ENCODE data around the gene GRWD1.

GRWD1 gene

DNA sequence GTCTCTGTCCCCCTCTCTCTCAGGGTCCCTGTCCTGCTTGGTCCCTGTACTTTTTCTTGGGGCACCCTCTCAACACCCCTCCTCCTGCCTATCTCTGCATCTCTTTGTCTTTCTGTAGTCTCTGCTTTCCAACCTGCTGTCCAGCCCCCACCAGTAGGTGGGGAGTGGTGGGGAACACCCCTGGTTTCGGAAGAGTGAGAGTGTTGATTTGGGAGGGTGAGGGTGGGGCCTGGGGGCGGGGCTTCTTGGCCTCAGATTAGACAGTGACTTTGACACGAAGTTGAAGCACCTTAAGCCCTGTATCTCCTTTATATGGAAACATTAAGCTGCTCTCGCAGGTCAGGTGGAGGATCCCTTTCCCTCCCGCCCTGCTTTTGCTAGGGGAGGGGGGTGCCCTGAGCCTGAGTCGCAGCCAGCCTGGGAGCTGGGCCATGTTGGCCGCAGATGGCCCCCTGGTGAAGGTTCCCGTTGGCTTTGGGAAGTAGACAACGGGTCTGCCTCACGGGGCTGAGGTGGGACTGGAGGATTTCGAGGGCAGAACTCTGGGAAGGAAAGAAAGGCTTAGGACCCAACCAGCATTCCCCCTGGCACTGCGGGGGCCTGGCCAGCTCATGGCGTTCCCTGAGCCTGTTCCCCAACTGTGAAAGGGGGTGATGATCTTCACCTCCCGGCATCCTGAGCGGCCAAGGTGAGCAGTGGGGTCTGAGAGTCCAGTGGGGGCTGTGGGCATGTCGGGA is 9.6 kb downstream of the GRWD1 start, which contains the start of gene KCNJ14:
Gene KCNJ14 (plus strand): TSS at position 404 of the 737 bp plus-strand sequence. CDS start 6,151 bp downstream, outside the sequence.
- peaks cover 21% of the 10 kb centered on the region for H3K36me3 ChIP-seq (ENCODE audit: control insufficient read depth, insufficient read depth, low read length)

DNA sequence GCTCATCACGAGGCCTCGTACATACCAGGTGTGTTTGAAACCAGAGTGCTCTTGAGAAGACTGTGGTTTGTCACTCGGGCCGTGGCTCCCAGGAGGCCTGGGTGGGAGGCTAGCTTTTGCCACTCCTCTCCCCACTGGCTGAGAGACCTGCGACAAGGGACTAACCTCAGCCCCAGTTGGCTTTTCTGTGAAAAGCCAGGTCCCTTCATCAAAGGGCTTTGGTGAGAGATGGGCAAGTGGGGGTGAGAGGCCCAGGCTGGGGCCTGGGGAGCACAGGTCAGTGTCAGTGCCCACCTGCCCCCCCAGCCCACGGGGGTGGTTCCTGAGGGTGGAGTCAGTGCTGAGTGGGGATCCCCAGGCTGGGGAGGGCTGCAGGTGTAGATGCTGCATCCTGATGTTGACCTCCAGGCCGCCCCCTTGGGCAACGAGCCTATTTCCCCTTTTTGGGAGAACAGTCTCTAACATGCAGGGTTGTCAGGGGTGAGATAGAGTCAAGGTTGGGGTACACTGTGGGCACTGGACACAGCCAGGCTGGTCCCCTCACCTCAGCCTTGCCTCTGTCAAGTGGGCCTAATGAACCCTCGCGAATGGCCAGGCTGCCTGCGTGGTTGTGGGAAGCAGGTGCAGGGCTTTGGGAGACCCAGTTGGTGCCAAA is 10.3 kb downstream of the GRWD1 start:
- Histone ChIP-seq H2AK5ac (ENCODE audit: low read length) (no peak overlapping the region), H3K27me3 (ENCODE audit: insufficient read depth, low read length, poor library complexity) (no peaks in the 10 kb centered on the region), H2BK120ac (ENCODE audit: low read depth, low read length) (no peak overlapping the region), H3K4ac (ENCODE audit: low read depth, low read length) (no peak overlapping the region), H3K27ac (ENCODE audit: low read depth, low read length) (no peak overlapping the region), H3K79me1 (ENCODE audit: low read length) (peaks cover 5% of the 10 kb centered on the region), H3K4me2 (ENCODE audit: low read length) (no peak overlapping the region), H4K5ac (ENCODE audit: low read length) (no peak overlapping the region), H3K23ac (ENCODE audit: low read length) (no peak overlapping the region), H4K8ac (ENCODE audit: low read depth, low read length) (no peak overlapping the region), H3K18ac (ENCODE audit: low read length) (no peak overlapping the region), H3K56ac (ENCODE audit: low read length) (no peak overlapping the region), H3K9ac (ENCODE audit: low read length) (no peak overlapping the region), H2BK15ac (replicated peaks; ENCODE audit: low read depth) (no peak overlapping the region), H3K79me2 (ENCODE audit: control insufficient read depth, insufficient read depth, low read length) (no peaks in the 10 kb centered on the region), H3K4me3 (ENCODE audit: low read length) (no peak overlapping the region), H3K36me3 (ENCODE audit: control insufficient read depth, insufficient read depth, low read length) (peaks cover 15% of the 10 kb centered on the region), H3K4me1 (ENCODE audit: control insufficient read depth, low read depth, low read length) (no peaks in the 10 kb centered on the region), H2BK5ac (ENCODE audit: low read length) (no peak overlapping the region)
- no CpG with 5 or more reads among the region's 11 CpGs for WGBS (ENCODE audit: extremely low coverage, insufficient coverage, low lambda C conversion rate)
- no peak for DNase-seq

More for the DNA sequence above, 9.6 kb downstream of the GRWD1 start, which contains the start of gene KCNJ14:
- no peak within 1 kb of the TSS for H2BK15ac ChIP-seq (replicated peaks; ENCODE audit: low read depth)
- no peak within 1 kb of the TSS for H3K27ac ChIP-seq (ENCODE audit: low read depth, low read length)
- no peak within 1 kb of the TSS for H3K4me3 ChIP-seq (ENCODE audit: low read length)
- no peaks in the 10 kb centered on the region for H3K27me3 ChIP-seq (ENCODE audit: insufficient read depth, low read length, poor library complexity)
- no peak for DNase-seq
- H3K4me2 ChIP-seq (ENCODE audit: low read length): no peak within 1 kb of the TSS
- no peak within 1 kb of the TSS for H3K9ac ChIP-seq (ENCODE audit: low read length)
- H3K23ac ChIP-seq (ENCODE audit: low read length): no peak within 1 kb of the TSS
- no peak within 1 kb of the TSS for H2BK5ac ChIP-seq (ENCODE audit: low read length)
- H3K18ac ChIP-seq (ENCODE audit: low read length): no peak within 1 kb of the TSS
- H4K5ac ChIP-seq (ENCODE audit: low read length): no peak within 1 kb of the TSS
- H3K4me1 ChIP-seq (ENCODE audit: control insufficient read depth, low read depth, low read length): no peaks in the 10 kb centered on the region
- H2AK5ac ChIP-seq (ENCODE audit: low read length): no peak within 1 kb of the TSS
- H3K56ac ChIP-seq (ENCODE audit: low read length): no peak within 1 kb of the TSS
- no peak within 1 kb of the TSS for H2BK120ac ChIP-seq (ENCODE audit: low read depth, low read length)
- no CpG with 5 or more reads among the region's 16 CpGs for WGBS (ENCODE audit: extremely low coverage, insufficient coverage, low lambda C conversion rate)
- no peaks in the 10 kb centered on the region for H3K79me2 ChIP-seq (ENCODE audit: control insufficient read depth, insufficient read depth, low read length)
- H4K8ac ChIP-seq (ENCODE audit: low read depth, low read length): no peak within 1 kb of the TSS
- no peak within 1 kb of the TSS for H3K4ac ChIP-seq (ENCODE audit: low read depth, low read length)
- peaks cover 5% of the 10 kb centered on the region for H3K79me1 ChIP-seq (ENCODE audit: low read length)

DNA sequence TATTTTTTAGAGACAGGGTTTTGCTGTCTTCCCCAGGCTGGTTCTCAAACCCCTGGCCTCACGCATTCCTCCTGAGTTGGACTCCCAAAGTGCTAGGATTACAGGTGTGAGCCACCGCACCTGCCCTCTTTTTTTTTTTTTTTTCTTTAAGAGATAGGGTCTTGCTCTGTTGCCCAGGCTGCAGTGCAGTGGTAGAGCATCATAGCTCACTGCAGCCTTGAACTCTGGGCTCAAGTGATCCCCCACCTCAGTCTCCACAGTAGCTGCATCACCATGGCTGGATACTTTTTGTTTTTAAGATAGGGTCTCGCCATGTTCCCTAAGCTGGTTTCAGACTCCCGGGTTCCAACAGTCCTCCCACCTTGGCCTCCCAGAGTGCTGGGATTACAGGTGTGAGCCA is 11.1 kb downstream of the GRWD1 start:
- H2BK120ac ChIP-seq (ENCODE audit: low read depth, low read length): no peak overlapping the region
- no peak overlapping the region for H3K4ac ChIP-seq (ENCODE audit: low read depth, low read length)
- H3K79me1 ChIP-seq (ENCODE audit: low read length): peaks cover 5% of the 10 kb centered on the region
- no peak overlapping the region for H3K23ac ChIP-seq (ENCODE audit: low read length)
- no peaks in the 10 kb centered on the region for H3K79me2 ChIP-seq (ENCODE audit: control insufficient read depth, insufficient read depth, low read length)
- no peak overlapping the region for H3K27ac ChIP-seq (ENCODE audit: low read depth, low read length)
- no peak overlapping the region for H3K9ac ChIP-seq (ENCODE audit: low read length)
- no peak overlapping the region for H3K4me2 ChIP-seq (ENCODE audit: low read length)
- no peak overlapping the region for H3K56ac ChIP-seq (ENCODE audit: low read length)
- no peak overlapping the region for H2AK5ac ChIP-seq (ENCODE audit: low read length)
- H3K36me3 ChIP-seq (ENCODE audit: control insufficient read depth, insufficient read depth, low read length): peaks cover 11% of the 10 kb centered on the region
- H4K8ac ChIP-seq (ENCODE audit: low read depth, low read length): no peak overlapping the region
- DNase-seq: no peak
- H3K4me3 ChIP-seq (ENCODE audit: low read length): no peak overlapping the region
- no peak overlapping the region for H4K5ac ChIP-seq (ENCODE audit: low read length)
- H3K4me1 ChIP-seq (ENCODE audit: control insufficient read depth, low read depth, low read length): no peaks in the 10 kb centered on the region
- no CpG with 5 or more reads among the region's 4 CpGs for WGBS (ENCODE audit: extremely low coverage, insufficient coverage, low lambda C conversion rate)
- no peaks in the 10 kb centered on the region for H3K27me3 ChIP-seq (ENCODE audit: insufficient read depth, low read length, poor library complexity)
- no peak overlapping the region for H2BK15ac ChIP-seq (replicated peaks; ENCODE audit: low read depth)
- H3K18ac ChIP-seq (ENCODE audit: low read length): no peak overlapping the region
- no peak overlapping the region for H2BK5ac ChIP-seq (ENCODE audit: low read length)

DNA sequence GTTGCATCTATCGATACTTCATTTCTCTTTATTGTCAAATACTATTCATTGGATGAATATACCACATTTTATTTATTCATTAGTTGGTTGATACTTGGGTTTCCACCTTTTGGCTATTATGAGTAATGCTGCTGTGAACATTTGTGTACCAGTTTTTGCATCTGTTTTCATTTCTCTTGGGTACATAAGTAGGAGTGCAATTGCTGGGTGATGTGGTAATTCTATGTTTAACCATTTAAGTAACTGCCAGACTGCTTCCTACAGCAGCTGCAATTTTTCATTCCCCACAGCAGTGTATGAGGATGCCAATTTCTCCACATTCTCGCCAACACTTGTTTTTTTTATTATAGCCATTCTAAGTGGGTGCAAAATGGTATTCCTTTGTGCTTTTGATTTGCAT is 12.2 kb downstream of the GRWD1 start:
- Histone ChIP-seq H2BK15ac (replicated peaks; ENCODE audit: low read depth) (no peak overlapping the region), H2BK5ac (ENCODE audit: low read length) (no peak overlapping the region), H3K79me2 (ENCODE audit: control insufficient read depth, insufficient read depth, low read length) (no peaks in the 10 kb centered on the region), H3K18ac (ENCODE audit: low read length) (no peak overlapping the region), H3K4me2 (ENCODE audit: low read length) (no peak overlapping the region), H3K79me1 (ENCODE audit: low read length) (peaks cover 5% of the 10 kb centered on the region), H3K56ac (ENCODE audit: low read length) (no peak overlapping the region), H4K5ac (ENCODE audit: low read length) (no peak overlapping the region), H3K27me3 (ENCODE audit: insufficient read depth, low read length, poor library complexity) (no peaks in the 10 kb centered on the region), H2BK120ac (ENCODE audit: low read depth, low read length) (no peak overlapping the region), H3K4me3 (ENCODE audit: low read length) (no peak overlapping the region), H3K4me1 (ENCODE audit: control insufficient read depth, low read depth, low read length) (no peaks in the 10 kb centered on the region), H4K8ac (ENCODE audit: low read depth, low read length) (no peak overlapping the region), H3K23ac (ENCODE audit: low read length) (no peak overlapping the region), H2AK5ac (ENCODE audit: low read length) (no peak overlapping the region), H3K9ac (ENCODE audit: low read length) (no peak overlapping the region), H3K27ac (ENCODE audit: low read depth, low read length) (no peak overlapping the region), H3K4ac (ENCODE audit: low read depth, low read length) (no peak overlapping the region), H3K36me3 (ENCODE audit: control insufficient read depth, insufficient read depth, low read length) (peaks cover 6% of the 10 kb centered on the region)
- no peak for DNase-seq
- no CpG with 5 or more reads among the region's 2 CpGs for WGBS (ENCODE audit: extremely low coverage, insufficient coverage, low lambda C conversion rate)

DNA sequence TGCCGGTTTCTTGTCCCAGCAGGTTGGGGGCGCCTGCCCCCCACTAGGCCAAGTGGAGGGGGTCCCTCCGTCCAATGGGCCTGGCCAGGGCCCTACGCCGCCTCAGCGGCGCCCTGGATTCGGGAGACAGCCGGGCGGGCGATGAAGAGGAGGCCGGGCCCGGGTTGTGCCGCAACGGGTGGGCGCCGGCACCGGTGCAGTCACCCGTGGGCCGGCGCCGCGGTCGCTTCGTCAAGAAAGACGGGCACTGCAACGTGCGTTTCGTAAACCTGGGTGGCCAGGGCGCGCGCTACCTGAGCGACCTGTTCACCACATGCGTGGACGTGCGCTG is 15.8 kb downstream of the GRWD1 start:
- no peak overlapping the region for H2BK120ac ChIP-seq (ENCODE audit: low read depth, low read length)
- no peak overlapping the region for H3K18ac ChIP-seq (ENCODE audit: low read length)
- no peak overlapping the region for H4K8ac ChIP-seq (ENCODE audit: low read depth, low read length)
- no peak overlapping the region for H3K4me2 ChIP-seq (ENCODE audit: low read length)
- H2BK5ac ChIP-seq (ENCODE audit: low read length): no peak overlapping the region
- H3K36me3 ChIP-seq (ENCODE audit: control insufficient read depth, insufficient read depth, low read length): no peaks in the 10 kb centered on the region
- no peak overlapping the region for H3K4me3 ChIP-seq (ENCODE audit: low read length)
- H4K5ac ChIP-seq (ENCODE audit: low read length): no peak overlapping the region
- no peaks in the 10 kb centered on the region for H3K4me1 ChIP-seq (ENCODE audit: control insufficient read depth, low read depth, low read length)
- DNase-seq: no peak
- H3K79me2 ChIP-seq (ENCODE audit: control insufficient read depth, insufficient read depth, low read length): no peaks in the 10 kb centered on the region
- WGBS (ENCODE audit: extremely low coverage, insufficient coverage, low lambda C conversion rate): no CpG with 5 or more reads among the region's 36 CpGs
- no peak overlapping the region for H3K23ac ChIP-seq (ENCODE audit: low read length)
- H3K27ac ChIP-seq (ENCODE audit: low read depth, low read length): no peak overlapping the region
- H3K27me3 ChIP-seq (ENCODE audit: insufficient read depth, low read length, poor library complexity): no peaks in the 10 kb centered on the region
- H2BK15ac ChIP-seq (replicated peaks; ENCODE audit: low read depth): no peak overlapping the region
- no peak overlapping the region for H3K4ac ChIP-seq (ENCODE audit: low read depth, low read length)
- H3K79me1 ChIP-seq (ENCODE audit: low read length): no peaks in the 10 kb centered on the region
- H2AK5ac ChIP-seq (ENCODE audit: low read length): no peak overlapping the region
- no peak overlapping the region for H3K56ac ChIP-seq (ENCODE audit: low read length)
- no peak overlapping the region for H3K9ac ChIP-seq (ENCODE audit: low read length)

Measured in mesendoderm (in vitro differentiated cells).